Prostate gland (tissue), 2 donors: Measurements from ENCODE around the gene RABGGTA.
A peak's percentile ranks its signal among the peaks of the same experiment; 100 is the strongest.

ENCODE experiments used
- POLR2A ChIP-seq: fragments of 450-650 bp; IDR thresholded peaks from one replicate; pipeline ENCODE4 v1.6.1; 2016; ENCODE audit warnings: antibody characterized with exemption, mild to moderate bottlenecking
- POLR2AphosphoS5 ChIP-seq: sonication (generic); formaldehyde crosslinking; IDR thresholded peaks from one replicate; pipeline ENCODE4 v1.6.1; 2017; ENCODE audit warnings: antibody characterized with exemption
- TF ChIP-seq, protein P1 (sequence below), 4 experiments: fragments of 200-600 bp in 2 of 4; fragments of 450-650 bp in 2 of 4; sonication (generic) in 2 of 4; IDR thresholded peaks; 1 replicate in 3 of 4; 2 replicates in 1 of 4; pipeline ENCODE4 v1.5.1; 2016 to 2019; ENCODE audit warnings: antibody characterized with exemption in 4 of 4, mild to moderate bottlenecking in 2 of 4, moderate library complexity in 2 of 4

DNA sequence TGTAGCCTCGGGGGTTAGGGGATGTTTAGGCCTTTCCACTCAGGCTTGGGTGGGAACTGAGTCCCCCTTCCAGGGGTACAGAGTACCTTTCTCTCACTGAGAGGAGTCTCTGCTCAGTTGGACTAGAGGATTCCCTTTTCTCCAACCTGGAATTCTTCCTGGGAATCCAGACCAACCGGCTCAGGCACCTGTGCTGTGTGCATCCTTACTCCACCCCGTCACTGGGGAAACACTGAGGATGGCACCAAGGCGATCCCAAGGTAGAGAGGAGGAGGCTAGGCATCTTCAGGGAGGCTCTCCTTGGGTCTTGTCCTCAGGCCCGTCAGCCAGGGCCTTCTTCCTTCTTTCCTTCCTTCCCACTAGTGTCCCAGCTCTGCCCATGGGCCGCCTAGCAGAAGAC, 7.5 kb downstream of the RABGGTA start:
- TF ChIP-seq, protein P1, sequence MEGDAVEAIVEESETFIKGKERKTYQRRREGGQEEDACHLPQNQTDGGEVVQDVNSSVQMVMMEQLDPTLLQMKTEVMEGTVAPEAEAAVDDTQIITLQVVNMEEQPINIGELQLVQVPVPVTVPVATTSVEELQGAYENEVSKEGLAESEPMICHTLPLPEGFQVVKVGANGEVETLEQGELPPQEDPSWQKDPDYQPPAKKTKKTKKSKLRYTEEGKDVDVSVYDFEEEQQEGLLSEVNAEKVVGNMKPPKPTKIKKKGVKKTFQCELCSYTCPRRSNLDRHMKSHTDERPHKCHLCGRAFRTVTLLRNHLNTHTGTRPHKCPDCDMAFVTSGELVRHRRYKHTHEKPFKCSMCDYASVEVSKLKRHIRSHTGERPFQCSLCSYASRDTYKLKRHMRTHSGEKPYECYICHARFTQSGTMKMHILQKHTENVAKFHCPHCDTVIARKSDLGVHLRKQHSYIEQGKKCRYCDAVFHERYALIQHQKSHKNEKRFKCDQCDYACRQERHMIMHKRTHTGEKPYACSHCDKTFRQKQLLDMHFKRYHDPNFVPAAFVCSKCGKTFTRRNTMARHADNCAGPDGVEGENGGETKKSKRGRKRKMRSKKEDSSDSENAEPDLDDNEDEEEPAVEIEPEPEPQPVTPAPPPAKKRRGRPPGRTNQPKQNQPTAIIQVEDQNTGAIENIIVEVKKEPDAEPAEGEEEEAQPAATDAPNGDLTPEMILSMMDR (IDR thresholded peaks at IDR 0.05) = no peak
- TF ChIP-seq POLR2A (no peak), POLR2AphosphoS5 (peak; percentile 5)
